GM12873 (cell line): ENCODE results near the gene CHST1.

Experiments used
- CTCF ChIP-seq: IDR thresholded peaks from 2 replicates; pipeline ENCODE4 v1.5.1; 2012; ENCODE audit warnings: low read depth, mild to moderate bottlenecking, moderate library complexity, low read length, control low read depth; ENCODE audit not compliant: insufficient read depth; ENCODE audit errors: missing control alignments

Gene CHST1

DNA sequence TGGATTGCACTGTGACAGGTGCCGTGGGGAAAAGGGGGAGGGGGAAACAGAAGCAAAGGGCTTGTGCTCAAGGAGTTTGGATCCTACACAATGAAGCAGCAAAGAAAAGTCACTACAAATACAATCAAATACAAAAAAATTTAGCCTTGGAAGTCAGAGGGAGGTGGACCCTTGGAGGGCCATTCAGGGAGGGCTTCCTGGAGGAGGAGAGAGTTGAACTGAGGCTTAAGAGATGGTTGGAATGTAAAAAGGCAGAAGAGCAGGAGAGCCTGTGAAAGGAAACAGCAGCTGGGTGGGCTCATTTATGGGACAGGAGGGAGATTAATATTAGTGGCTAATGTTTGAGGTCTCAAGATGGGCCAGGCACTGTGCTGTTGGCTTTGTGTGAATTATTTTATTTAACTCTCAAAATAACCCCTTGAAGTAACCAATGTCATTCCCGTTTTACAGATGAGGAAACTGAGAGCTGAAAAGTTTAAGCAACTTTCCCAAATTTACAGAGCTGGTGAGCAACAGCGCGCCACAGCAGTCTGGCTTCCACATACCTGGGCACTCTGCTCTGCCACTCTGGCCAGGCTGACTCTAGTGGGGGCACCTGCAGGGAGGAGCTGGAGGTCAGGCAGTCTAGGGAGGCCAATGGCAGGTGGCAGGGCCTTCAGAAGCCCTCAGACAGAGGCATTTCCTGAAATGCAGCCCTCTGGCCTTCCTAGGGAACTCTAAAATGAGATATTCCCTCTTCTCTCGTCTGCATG, 2.7 kb upstream of the CHST1 start:
- TF ChIP-seq CTCF: no peak

GRCh38 chr11:45666648-45667642, 1.5 kb upstream of the CHST1 start:
- no peak for TF ChIP-seq CTCF

DNA sequence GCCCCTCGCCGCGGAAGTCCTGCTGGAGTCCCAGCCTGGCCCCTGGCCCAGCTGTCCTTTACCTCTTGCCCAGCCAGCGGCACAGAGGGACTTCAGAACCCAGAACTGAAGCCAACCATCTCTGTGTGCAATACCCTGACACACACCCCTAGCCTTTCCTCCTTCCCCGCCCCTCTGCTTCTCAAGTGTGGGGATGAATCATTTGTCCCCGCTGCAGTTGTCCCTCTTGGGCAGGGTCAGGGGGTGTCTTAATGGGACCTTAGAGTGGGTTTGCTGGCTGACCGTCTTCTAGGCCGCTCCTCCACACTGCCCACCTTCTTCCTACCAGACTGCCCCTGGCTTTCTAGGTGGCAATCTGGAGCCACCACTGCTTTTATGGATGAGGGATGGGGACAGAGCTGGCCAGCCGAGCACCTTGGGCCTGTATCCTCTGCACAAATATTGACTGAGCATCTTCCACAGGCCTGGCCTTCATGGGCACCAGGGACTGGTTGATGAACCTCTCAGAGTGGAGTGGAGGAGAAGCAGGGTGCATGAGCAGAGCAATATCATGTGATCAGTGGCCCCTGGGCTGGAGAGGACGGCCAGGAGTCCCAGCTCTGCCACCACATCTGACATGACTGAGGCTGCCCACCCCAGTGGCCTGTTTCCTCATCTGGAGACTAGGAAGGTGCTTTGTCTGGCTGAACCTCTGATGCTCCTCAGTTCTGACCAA, 668 bp upstream of the CHST1 start:
- TF ChIP-seq CTCF: no peak

- no peak for TF ChIP-seq CTCF
Observed at GRCh38 chr11:45664376-45665205, 831 bp downstream of the CHST1 start.

DNA sequence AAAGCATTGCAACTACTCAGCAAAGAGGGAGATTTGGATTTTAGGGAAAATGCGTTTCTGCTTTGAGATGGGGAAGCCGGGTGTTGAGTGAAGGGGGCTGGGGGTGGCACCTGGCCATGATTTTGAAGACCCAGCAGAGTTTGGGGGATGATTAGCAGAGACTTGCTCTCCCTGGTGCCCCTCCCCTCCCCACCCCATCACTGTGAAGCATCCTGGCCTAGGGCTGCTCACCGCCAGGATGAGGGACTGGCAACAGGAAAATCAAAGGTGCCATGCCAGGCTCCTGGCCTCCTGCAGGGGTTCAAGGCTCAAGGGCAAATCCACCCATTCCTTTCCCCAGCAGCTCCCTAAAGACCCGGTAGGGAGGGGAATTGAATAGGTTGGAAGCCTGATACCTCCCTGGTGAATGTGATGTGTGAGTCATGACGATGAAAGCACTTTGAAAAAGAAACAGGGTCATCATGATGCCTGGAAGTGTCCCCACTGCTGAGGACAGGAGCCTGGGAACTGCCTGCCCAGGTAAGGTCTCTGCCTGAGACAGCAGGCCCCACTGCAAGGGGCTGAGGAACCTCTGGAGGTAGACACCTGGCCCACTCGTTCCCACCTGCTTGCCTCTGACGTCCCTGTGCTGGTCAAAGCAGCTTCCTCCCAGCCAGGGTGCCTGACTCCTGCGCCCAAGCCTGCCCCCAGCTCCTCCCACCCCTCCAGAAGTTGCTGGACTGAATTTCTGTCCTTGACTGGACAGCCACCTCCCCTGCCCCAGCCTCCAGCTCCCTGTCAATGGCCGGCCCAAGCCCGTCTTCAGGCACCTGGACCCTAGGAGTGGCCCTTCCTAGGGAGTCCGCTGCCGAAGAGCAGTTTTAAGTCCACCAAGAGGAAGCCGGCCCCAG, 1.7 kb downstream of the CHST1 start:
- TF ChIP-seq CTCF: no peak
